NT2/D1 (cell line): ENCODE measurements around the gene VSIG10.

Experiments used
- SUZ12 ChIP-seq: IDR thresholded peaks from 2 replicates; pipeline ENCODE4 v1.6.1; 2011; ENCODE audit not compliant: insufficient read length, insufficient read depth; ENCODE audit errors: extremely low read depth
- ZNF274 ChIP-seq: IDR thresholded peaks from 2 replicates; pipeline ENCODE4 v1.6.1; 2011; ENCODE audit warnings: mild to moderate bottlenecking, low read depth, low read length

DNA sequence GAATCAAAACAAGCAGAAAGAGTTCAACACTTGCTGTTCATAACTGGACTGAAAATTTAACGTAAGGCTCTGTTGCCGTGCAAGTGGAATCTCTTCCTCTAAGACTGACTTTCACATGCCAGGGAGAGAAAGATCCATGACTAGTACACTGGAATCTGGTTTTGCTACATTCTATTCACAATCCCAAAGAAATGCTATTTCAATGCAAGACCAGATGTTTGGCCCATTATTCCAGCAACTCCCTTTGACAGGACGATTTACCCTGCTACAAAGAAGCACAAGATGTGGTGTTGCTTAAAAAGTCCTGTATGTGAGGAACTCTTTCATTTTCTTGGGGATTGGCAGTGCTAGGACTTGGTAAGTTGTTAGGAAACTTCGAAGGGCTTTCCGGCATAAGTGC lies 69.9 kb downstream of the VSIG10 start:
- no peak for TF ChIP-seq SUZ12
- no peak for TF ChIP-seq ZNF274
